ENCODE results near the gene RBM43. TPM values are rescaled to one million over a fixed set of nuclear protein-coding genes. Genes with fewer than 3 reads are reported as not detected.

RBM43 gene
- polyA plus RNA-seq, 6 donors from 2014 or later = 0.96 to 3.6 (median 3.0) TPM; not detected in 1

- Mint-ChIP-seq H3K4me1 (no peaks in the 10 kb centered on the region), H3K27me3 (peaks cover 6 to 11% (median 7%) of the 10 kb centered on the region in 3 donors), H3K27ac (no peak overlapping the region), H3K4me3 (no peak overlapping the region), H3K36me3 (no peaks in the 10 kb centered on the region), H3K9me3 (peaks cover 0 to 2% (median 0%) of the 10 kb centered on the region in 7 donors)
- ATAC-seq (ENCODE audit: low read depth in 2 of 2) (no peak), DNase-seq (no peak)
Measured at GRCh38 chr2:151198645-151199044, 63.0 kb downstream of the RBM43 start.

Other genes with a start within 250 kb of the RBM43 start
- 10 to 100 TPM; 32.0 to 54.9 (median 45.2) TPM for gene NMI, start 27.8 kb upstream of the RBM43 start, polyA plus RNA-seq (ENCODE audit: low read depth in 6 of 6)
- under 1 TPM in 1 of 6 donors, not detected in 5; 0.25 TPM for gene TNFAIP6, start 95.7 kb upstream of the RBM43 start, polyA plus RNA-seq (ENCODE audit: low read depth in 6 of 6)
- gene RIF1, start 148.0 kb upstream of the RBM43 start, polyA plus RNA-seq (ENCODE audit: low read depth in 6 of 6) = 10 to 100 TPM in 5 of 6 donors, 1 to 10 TPM in 1; 7.4 to 31.1 (median 21.9) TPM

All from naive B cell (primary cell).